ENCODE results near the gene LCLAT1.
"Not testable (repeated sequence)": the region's sequence is repeated elsewhere in the genome, so short reads cannot be mapped to it uniquely, and the experiment has no call there.

LCLAT1 gene

DNA sequence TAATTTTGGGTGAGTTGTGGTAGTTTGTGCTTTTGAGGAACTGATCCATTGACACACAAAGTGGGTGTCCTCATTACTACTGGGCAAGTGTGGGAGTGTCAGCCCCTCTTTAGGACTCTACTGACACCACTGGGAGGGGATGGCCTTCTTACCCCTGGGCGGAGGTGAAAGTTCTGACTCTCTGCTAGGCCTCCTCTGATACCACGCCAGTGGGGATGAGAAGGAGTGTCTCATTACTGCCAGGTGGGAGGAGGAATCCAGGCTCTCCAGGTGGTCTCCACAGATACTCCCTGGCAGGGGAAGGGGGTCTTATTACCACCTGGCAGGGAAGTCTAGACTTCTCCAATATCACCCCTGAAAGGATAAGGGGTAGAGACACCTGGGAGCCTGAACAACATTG, 9.1 kb downstream of the LCLAT1 start:
- no peak for DNase-seq

- DNase-seq: no peak
Observed at GRCh38 chr2:30456579-30456978, 9.5 kb downstream of the LCLAT1 start.

- no peak for DNase-seq
Observed at GRCh38 chr2:30457296-30457695, 10.2 kb downstream of the LCLAT1 start.

DNA sequence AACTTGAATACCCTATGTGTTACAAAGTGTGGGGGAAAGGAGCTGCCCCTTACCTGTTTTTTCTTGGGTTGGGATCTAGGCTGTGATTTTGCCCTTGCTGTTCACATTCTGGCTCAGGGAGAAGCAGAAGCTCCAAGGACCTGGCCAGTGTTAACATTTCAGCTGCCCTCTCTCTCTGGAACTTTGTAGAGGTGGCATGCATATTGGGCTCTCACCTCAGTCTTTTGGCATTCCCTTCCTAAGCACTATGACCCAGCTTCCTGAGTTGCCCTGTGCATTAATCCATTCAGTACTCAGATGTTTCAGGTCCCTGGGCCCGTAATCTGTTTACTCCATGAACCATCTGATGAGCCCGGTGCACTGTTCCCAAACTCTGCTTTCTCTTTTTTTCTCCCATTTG, 12.1 kb downstream of the LCLAT1 start:
- DNase-seq: no peak

DNA sequence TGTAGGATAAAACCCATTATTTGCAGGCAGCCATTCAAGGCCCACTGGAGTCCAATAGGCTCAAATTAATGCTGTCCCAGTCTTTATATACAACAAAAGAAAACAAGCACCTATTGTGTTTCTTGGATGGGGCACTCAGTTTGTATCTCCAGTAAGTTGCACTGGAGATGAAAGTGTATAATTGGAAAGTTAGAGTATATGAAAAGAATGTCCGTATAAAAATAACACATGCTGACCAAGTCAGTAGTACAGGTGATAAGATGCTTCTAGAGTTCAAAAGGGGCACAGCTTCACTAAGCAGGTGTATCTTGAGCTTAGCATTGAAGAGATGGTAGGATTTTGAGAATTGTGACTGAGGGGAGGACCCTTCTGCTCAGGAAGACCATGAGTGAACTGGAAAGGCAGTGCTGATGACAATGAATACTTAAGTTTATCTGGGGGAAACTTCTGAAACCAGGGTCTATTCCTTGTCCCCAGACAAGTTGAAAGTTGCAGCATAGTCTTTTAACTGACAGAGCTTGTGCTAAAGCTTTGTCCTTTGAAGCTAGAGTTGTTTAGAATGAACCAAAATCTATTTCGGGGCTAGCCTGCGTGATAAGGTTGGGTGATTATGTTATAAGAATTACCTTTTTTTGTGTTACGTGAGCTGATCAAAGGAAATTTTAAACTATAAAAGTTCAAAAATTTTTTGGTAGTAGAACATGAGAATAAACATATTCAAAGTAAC, 15.2 kb downstream of the LCLAT1 start:
- DNase-seq: no peak

DNA sequence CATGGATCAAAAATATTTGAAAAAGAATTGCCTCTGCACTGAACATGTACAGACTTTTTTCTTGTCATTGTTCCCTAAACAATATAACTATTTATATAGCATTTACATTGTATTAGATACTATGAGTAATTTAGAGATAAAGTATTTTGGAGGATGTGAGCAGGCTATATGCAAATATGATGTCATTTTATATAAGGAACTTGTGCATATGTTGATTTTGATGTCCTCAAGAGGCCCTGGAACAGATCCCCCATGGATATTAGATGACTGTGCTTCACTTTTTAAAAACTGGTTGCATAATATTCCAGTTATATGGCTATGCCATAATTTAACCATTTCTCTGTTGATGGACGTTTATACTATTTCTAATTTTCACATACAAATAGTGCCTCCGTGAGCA, 16.5 kb downstream of the LCLAT1 start:
- no peak for DNase-seq

DNA sequence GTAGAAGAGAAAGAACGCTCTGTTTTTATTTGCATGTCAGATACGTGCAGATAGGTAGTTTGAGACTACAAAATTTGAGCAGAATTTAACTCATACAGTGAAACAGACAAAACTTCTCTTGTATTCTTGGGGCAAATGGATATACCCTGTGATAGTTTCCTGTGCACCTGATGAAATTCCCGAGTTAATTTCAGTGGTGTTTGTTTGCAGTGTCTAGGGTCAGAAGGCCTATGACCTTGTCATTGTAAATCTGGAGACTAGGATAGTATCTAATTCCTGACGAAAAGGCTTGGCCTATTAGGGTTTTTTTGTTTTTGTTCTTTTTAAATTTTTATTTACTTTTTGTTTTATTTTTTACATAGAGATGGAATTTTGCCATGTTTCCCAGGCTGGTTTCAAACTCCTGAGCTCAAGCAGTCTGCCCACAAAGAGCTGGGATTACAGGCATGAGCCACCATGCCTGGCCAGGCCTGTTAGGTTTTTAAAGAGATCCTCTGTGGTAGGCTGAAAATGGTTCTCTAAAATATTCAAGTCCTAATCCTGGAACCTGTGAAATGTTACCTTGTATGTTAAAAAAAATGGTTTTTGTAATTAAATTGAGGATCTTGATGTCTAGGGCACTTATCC, 17.6 kb downstream of the LCLAT1 start:
- DNase-seq: no peak

- no peak for DNase-seq
Observed at GRCh38 chr2:30465171-30465545, 18.1 kb downstream of the LCLAT1 start.

DNA sequence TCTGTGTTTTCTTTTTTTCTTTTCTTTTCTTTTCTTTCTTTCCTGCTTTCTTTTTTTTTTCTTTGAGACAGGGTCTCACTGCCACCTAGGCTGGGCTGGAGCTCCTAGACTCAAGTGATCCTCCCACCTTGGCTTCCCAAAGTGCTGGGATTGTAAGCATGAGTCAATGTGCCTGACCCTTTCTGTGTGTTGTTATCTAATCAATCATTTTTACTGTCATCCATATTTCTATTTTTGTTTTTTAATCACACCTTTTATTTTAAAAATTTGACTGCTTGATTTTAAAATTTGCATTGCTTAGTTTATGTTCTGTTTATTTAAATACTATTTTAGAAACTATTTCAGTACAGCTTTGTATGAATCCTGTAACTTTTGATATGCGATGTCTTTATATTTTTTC, 19.2 kb downstream of the LCLAT1 start:
- DNase-seq: no peak

GRCh38 chr2:30467062-30467826, 20.2 kb downstream of the LCLAT1 start:
- not testable (repeated sequence) for DNase-seq

DNA sequence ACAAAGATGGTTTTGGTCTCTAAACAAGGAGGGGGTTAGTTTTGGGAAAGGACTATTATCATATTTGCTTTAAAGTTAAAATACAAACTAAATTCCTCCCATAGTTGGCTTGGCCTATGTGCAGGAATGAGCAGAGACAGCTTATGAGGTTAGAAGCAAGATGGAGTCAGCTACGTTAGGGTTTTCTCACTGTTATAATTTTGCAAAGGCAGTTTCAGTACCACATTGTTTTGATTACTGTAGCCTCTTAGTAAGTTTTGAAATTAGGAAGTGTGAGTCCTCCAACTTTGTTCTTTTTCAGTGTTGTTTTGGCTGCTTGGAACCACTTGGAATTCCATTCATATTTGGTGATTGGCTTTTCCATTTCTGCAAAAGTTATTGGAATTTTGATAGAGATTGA, 23.4 kb downstream of the LCLAT1 start:
- DNase-seq: no peak

DNA sequence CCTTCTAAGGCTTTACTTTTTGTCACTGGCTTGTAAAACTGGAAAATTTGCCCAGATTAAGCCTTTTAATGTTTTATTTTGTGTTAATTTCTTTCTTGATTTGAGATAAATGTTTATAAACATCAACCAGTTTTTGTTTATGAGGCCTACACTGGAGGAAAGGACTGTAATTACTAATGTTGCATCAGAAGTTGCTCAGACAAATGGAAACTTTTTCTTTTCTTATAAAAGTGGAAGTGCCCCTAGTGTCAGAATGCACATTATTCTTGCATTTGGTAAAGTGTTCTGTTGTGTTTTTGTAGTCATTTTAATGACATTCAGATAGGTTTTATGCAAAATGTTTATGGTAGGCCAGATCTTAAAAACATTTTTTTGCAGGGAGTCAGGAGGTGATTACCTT, 25.3 kb downstream of the LCLAT1 start:
- DNase-seq: no peak

DNA sequence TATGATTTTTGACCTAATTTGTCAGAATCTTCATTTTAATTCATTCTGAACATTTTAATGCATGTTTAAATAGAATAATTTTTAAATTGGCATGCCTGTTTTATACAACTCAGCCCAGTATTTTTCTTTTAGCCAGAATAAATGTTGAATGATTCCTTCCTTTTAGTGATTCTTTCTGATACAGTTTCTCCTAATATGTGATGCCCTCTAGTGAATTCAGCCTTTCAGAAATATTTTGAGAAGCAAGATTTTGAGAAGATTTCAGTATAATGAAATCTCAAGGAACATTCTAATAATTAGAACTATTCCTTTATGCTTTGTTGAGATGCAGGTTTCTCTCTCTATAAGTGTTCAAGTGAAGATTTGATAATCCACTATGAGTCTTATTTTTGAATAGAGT, 28.5 kb downstream of the LCLAT1 start:
- DNase-seq: no peak

DNA sequence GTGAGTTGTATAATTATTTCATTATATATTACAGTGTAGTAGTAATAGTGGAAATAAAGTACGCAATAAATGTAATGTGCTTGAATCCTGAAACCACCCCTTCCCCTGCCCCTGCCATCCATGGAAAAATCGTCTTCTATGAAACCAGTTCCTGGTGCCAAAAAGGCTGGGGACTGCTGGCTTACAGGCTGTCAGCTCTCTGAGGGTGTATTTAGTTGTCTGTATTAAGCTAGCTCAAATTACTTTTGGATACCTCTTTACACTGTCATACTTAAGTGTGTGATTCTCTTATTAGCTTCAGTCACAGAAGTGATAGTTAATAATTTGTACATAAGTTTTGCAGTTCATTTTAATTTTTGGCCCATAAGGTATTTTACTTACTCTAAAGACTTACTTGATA, 29.6 kb downstream of the LCLAT1 start:
- DNase-seq: no peak

- DNase-seq: no peak
Observed at GRCh38 chr2:30480703-30481322, 33.8 kb downstream of the LCLAT1 start.

DNA sequence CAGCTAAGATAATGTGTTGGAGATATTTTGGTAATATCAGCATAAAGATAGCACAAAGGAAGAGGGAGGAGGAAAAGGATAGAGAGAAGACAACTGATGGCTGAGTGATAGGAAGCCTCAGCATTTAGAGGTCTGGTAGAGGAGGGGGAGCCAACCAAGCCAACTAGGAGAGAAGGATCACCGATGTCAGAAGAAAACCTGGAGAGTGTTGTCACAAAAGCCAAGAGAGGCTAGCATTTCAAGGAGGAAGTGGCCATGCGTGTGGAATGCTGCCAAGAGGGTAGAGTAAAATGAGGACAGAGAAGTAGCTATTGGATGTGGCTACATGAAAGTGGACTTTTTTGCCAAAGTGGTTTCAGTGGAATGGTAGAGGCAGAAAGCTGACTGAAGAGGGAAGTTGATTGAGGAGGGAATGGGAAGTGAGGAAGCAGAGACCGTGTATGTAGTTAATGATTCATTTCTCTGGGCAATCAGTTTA, 34.3 kb downstream of the LCLAT1 start:
- no peak for DNase-seq

DNA sequence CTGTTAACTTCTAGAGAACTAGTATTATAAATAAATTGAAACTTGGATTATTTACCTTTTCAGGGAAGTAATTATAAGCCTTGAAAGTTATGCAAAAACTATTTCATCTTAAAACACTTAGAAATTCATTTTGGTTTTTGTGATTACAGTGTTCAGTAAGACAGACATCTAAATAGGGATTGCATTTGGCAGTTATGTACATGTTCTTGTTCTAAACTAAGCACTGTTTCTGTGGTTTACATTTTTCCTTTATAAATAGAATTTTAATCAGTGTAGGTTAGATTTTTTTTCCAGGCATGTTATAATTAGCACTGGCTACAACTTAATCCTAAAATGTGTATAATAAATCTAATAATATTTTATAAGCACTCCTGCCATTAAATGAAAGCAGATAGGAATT, 35.0 kb downstream of the LCLAT1 start:
- no peak for DNase-seq

DNA sequence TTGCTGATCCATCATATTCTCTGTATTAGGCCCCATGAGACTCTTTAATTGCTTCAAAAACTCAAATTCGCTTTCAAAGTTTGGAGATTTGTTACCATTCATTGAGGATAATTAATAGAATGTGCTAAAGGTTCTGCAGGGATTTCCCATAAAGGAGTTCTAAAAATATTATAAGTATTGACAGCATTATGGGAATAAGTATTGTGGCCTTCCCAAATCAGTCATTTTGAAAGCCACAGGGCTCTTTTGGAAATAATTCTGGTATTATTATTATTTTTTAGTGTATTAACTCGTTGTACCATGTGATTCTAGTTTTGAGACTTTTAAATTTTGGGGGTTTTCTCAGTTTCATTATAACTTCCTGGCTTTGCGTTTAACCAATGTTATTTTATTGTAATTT, 37.1 kb downstream of the LCLAT1 start:
- no peak for DNase-seq

- no peak for DNase-seq
Observed at GRCh38 chr2:30484995-30485394, 37.9 kb downstream of the LCLAT1 start.

DNA sequence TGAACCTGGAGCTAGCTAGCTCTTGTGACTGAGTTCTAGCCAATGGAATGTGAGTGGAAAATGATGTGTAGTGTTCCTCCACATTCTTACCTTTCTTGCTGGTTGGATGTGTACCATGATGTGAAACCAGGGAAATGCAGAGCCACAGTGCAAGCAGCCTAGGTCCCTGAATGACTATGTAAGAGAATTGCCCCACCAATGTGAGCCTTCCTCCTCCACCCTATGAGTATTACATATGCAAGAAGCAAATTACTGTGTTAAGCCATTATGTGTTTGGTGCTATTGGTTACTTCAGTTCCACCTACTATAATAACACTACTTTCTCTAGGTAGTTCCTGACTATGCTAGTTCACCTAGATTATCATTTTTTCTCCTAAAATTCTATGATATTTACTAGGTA, 39.6 kb downstream of the LCLAT1 start:
- DNase-seq: no peak

DNA sequence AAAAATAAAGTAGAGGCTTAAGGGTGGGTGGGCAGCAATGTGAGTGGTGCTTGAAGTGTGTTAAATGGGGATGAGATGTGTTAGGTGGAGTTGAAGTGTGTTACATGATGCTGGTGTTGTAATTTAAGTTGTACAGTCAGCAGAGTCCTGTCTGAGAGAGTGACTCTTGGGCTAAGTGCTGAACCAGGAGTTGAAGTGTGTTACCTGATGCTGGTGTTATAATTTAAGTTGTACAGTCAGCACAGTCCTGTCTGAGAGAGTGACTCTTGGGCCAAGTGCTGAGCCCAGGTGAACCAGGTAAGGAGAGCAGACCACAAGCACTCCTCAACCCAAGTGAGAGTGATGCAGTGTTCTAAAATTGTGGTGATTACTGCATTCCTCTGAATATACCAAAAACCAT, 40.6 kb downstream of the LCLAT1 start:
- DNase-seq: no peak

DNA sequence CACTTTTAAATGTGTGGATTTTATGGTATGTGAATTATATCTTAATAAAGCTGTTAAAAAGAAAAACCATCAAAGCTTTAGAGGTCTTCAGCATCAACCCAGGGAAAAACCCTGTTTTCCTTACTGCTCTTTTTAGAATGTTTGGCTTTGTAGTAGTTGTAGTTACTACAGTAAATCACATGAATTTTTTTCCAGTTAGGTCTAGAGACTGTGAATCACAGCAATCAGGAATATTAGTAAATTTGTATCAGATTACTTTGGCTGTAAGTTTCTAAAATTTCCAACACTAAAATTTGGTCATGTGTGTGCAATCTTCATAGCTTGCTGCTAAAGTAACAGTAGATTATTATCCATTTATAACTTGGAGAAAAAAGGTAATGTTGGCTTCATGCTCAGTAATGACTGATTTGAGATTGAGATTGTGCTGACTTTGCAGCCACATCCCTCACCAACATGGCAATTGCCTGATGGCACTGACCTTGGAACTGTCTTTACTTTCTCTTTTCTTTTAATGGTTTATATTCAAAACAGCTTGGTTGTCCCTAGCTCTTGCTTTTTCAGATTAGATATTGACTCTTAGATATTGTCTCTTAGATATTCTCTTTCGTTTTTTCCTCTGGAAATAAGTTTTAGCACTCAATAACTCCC, 41.1 kb downstream of the LCLAT1 start:
- no peak for DNase-seq

DNA sequence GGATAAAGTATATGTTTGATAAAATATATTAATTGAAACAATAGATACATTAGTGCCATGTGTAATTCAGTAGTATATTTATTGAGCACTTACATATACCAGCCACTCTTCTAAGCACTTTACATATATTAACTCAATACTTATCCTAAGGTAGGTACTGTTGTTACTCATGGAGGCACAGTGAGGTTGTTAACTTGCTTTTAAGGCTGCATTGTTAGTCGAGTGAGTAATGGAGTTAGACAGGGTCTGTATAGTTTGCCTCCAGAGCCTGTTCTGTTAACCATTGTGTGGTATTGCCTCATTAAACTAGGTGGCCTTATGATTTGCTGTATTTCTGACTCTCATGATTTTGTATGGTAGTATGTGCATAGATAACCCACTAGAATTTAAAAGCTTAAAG, 44.2 kb downstream of the LCLAT1 start:
- DNase-seq: no peak
